SH-SY5Y (cell line): ENCODE data around the gene CETN1.

Experiments
- GATA2 ChIP-seq: IDR thresholded peaks from 2 replicates; pipeline ENCODE4 v1.6.1; 2011; ENCODE audit warnings: mild to moderate bottlenecking, low read depth, low read length
- GATA3 ChIP-seq: IDR thresholded peaks from 2 replicates; pipeline ENCODE4 v1.6.1; 2011; ENCODE audit warnings: low read depth, mild to moderate bottlenecking, low read length, moderate library complexity

- no peak for TF ChIP-seq GATA2
- no peak for TF ChIP-seq GATA3
Measured at GRCh38 chr18:564708-565561, 15.2 kb upstream of the CETN1 start.
